ENCODE results near the gene HNRNPK.
"Not testable (repeated sequence)": the region's sequence is repeated elsewhere in the genome, so short reads cannot be mapped to it uniquely, and the experiment has no call there.

The HNRNPK gene

DNA sequence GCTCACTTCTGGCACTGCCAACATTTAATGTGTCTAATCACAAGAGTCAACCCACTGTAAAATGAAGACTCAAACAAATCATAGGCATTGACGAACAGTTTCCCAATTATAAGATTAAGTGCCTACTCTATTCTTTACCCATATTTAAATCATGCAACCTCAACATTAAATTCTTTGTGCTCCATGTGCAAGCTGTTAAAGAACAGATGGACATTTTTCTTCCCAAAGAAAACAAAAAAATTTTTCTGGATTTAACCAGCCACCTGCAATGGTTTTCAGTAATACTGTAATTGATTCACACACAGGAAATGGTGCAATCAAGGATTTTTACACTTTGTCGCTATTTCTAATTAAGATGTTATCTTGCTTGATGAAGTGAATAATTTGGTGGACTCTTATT lies 3.6 kb downstream of the HNRNPK start:
- DNase-seq (no peak), ATAC-seq (no peak)

GRCh38 chr9:83975300-83975699 lies 4.7 kb downstream of the HNRNPK start:
- DNase-seq = no peak
- no peak for ATAC-seq

- DNase-seq = no peak
- ATAC-seq = no peak
Observed at GRCh38 chr9:83972286-83972685, 7.7 kb downstream of the HNRNPK start.

GRCh38 chr9:83971485-83971884 lies 8.5 kb downstream of the HNRNPK start:
- ATAC-seq (no peak), DNase-seq (no peak)

GRCh38 chr9:83969602-83970001 lies 10.4 kb downstream of the HNRNPK start:
- ATAC-seq (no peak), DNase-seq (no peak)

GRCh38 chr9:83967073-83967472 lies 12.9 kb downstream of the HNRNPK start:
- no peak for ATAC-seq
- DNase-seq = no peak

- DNase-seq (no peak), ATAC-seq (no peak)
Observed at GRCh38 chr9:83966209-83966582, 13.8 kb downstream of the HNRNPK start.

- peak; percentile 12 for ATAC-seq
- no peak for DNase-seq
Observed at GRCh38 chr9:83965350-83966208, 14.4 kb downstream of the HNRNPK start.

GRCh38 chr9:83964973-83965349 lies 15.1 kb downstream of the HNRNPK start:
- DNase-seq (no peak), ATAC-seq (peak; percentile 21)

- DNase-seq (no peak), ATAC-seq (no peak)
Observed at GRCh38 chr9:83962165-83962564, 17.9 kb downstream of the HNRNPK start.

GRCh38 chr9:83960991-83961390 lies 19.0 kb downstream of the HNRNPK start:
- ATAC-seq = no peak

DNA sequence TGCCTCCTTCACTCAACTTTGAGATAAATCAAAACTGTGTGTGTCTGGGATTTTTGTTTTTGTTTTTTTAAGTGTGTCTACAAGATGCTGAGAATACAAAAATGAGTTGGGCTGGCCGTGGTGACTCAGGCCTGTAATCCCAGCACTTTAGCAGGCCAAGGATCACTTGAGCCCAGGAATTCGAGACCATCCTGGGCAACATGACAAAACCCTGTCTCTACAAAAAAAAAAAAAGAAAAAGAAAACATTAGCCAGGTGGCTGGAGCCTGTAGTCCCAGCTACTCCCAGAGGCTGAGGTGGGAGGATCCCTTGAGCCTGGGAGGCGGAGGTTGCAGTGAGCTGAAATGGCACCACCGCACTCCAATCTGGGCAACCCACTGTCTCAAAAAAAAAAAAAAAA lies 21.0 kb downstream of the HNRNPK start:
- DNase-seq (no peak), ATAC-seq (no peak)

More at GRCh38 chr9:83960991-83961390, 19.0 kb downstream of the HNRNPK start:
- DNase-seq = no peak

GRCh38 chr9:83957248-83957513 lies 22.8 kb downstream of the HNRNPK start:
- DNase-seq = no peak
- no peak for ATAC-seq

DNA sequence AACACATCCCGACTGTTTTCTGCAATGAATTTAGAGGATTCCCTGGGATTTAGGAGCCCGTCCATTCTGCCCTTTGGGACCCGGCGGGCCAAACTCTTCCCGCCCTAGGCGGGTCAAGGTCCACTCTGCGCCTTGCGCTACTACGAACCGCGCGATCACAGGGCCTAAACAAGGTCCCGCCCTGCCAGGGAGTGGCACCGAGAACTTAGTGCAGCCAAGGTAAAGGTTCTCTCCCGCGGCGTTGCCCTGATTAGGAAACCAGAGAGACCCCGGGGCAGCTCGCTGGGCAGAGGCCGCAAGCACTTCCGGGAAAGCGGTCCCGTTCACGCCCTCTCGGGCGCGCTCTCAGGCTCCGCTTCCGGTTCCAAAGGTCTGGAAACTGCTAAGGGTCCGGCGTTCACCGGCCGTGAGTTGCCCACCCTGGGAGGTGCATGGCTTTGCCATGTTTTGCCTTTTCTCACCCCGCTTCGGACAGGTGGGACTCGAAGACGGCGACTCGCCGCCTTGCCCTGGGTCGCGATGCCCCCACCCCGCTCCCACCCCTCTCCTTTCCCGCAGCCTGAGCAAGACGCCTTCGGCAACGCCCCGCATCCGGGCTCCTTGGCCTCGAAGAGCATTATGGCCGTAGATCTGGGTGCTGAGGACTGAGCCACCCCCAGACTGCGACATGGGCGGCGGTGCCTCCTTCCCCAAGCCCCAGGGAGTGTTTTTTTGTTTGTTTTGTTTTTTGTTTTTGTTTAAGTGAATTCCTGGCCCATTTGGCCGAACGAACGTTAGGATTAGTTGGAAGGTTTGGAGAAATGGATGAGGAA lies 23.4 kb downstream of the HNRNPK start:
- peak; percentile 91 for ATAC-seq

GRCh38 chr9:83956086-83956435 lies 24.0 kb downstream of the HNRNPK start:
- peak; percentile 47 for ATAC-seq
- DNase-seq = peak; percentile 47

More for the DNA sequence above, 23.4 kb downstream of the HNRNPK start:
- DNase-seq = peak; percentile 77

- DNase-seq, ATAC-seq: not testable (repeated sequence)
Observed at GRCh38 chr9:83948096-83948495, 31.9 kb downstream of the HNRNPK start.

GRCh38 chr9:83940590-83941303 lies 39.3 kb downstream of the HNRNPK start:
- DNase-seq = no peak

GRCh38 chr9:83937861-83938455 lies 42.1 kb downstream of the HNRNPK start:
- no peak for DNase-seq

More at GRCh38 chr9:83940590-83941303, 39.3 kb downstream of the HNRNPK start:
- ATAC-seq = no peak

GRCh38 chr9:83936523-83936922 lies 43.5 kb downstream of the HNRNPK start:
- ATAC-seq = no peak
- DNase-seq = no peak

More at GRCh38 chr9:83937861-83938455, 42.1 kb downstream of the HNRNPK start:
- ATAC-seq = peak; percentile 60

DNA sequence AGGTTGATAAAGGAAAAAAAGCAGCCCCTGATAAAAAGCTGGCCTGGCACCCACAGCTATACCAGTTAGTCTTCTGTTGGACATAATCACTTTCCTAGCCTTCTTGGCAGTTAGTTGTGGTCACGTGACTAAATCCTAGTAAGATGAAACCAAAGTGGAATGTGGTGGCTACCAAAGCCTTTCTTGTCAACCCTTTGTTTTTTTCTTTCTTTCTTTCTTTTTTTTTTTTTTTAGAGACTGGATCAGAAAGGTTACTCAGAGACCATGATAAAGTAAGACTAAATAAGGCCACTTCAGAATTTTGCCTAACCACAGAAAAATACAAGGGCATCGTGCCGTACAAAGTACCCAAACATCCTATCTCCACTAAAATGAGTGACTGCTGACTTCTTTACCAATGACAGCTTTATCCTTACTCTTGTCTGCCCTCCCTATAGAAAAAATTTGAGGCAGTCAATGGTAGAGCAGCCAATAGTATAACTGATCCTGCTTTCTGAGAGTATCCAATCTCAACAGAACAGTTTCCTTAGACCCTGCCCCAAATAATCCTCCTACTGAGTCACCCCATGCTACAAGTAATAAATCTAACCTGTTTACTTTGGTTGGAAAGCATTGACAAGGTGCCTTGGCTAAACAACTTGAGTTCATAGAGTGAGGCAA lies 44.6 kb downstream of the HNRNPK start:
- no peak for DNase-seq
- ATAC-seq = no peak

DNA sequence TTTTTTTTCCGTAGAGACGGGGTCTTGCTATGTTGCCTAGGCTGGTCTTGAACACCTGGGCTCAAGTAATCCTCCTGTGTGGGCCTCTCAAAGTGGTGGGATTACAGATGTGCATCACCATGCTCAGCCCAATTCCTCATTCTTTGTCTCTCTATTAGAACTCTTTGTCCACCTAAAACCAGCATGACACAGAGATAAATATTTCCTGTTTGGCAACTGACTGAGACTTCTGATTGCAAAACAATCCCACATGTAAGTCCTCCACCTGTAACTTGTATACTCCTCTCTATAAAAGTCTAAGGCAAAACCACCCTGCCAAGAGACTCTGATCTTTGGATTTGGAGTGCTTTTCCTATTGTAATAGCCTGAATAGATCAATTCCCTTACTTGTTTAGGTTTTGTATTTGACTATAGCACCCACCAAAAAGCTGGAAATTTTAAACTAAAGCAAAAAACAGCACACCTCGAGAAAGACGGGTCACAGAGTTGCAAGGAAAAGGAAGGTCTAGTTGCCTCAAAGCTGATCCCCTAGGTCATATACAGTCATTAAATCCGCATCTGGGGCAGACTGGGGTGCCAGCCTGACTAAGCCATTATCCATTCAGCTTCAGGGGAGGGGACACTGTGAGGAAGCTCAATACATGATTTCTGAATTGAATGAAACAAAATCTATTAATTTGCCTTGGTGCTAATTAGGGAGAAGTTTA lies 45.3 kb downstream of the HNRNPK start:
- no peak for DNase-seq

More for the DNA sequence above, 45.3 kb downstream of the HNRNPK start:
- ATAC-seq = no peak

Measured in stimulated activated naive CD8-positive, alpha-beta T cell treated with anti-CD3 and anti-CD28 coated beads, Interleukin-15, Interleukin-2, amounts not matched to agents 100 U/mL and 50 U/mL, for 24 hours (primary cell).